K562 (cell line): Measurements from ENCODE around the gene FAM20C. TPM values are rescaled to one million over a fixed set of nuclear protein-coding genes. Genes with fewer than 3 reads are reported as not detected.

Experiments used
- MBD2 ChIP-seq: sonication (generic); IDR thresholded peaks from 2 replicates; pipeline ENCODE4 v1.6.1; 2016; ENCODE audit warnings: low read depth, borderline replicate concordance
- MED1 ChIP-seq: sonication (generic); formaldehyde crosslinking; IDR thresholded peaks from 2 replicates; pipeline ENCODE4 v1.8.1; 2023; ENCODE audit warnings: missing genetic modification reagents, borderline replicate concordance
- MYC ChIP-seq, 2 experiments: fragments of 250-450 bp in 1 of 2; sonication (Bioruptor Pico) in 1 of 2; IDR thresholded peaks; 2 replicates each; pipeline versions ENCODE4 v1.5.1 to v1.6.1; 2012 to 2021; ENCODE audit warnings: low read depth in 2 of 2, borderline replicate concordance in 1 of 2, improper control_type of control experiment in 1 of 2, low read length in 1 of 2, mild to moderate bottlenecking in 1 of 2, moderate library complexity in 1 of 2
- RAD21 ChIP-seq, 2 experiments: fragments of 250-450 bp in 1 of 2; fragments of 450-650 bp in 1 of 2; sonication (Bioruptor Pico) in 1 of 2; formaldehyde crosslinking in 1 of 2; IDR thresholded peaks in 1 of 2; conservative IDR thresholded peaks in 1 of 2; 2 replicates each; pipeline versions ENCODE4 v1.4.0 to v1.8.0; 2020 to 2022; ENCODE audit warnings: mild to moderate bottlenecking in 2 of 2, moderate library complexity in 1 of 2
- SREBF1 ChIP-seq: fragments of 150-350 bp; IDR thresholded peaks from 2 replicates; pipeline ENCODE4 v1.6.1; 2014; ENCODE audit warnings: antibody characterized with exemption, low read depth, low read length, borderline replicate concordance
- ZC3H11A ChIP-seq: IDR thresholded peaks from 2 replicates; pipeline ENCODE4 v1.6.1; 2012; ENCODE audit warnings: low read depth, low read length, improper control_type of control experiment
- ZKSCAN8 ChIP-seq: fragments of 200-800 bp; sonication (Bioruptor generic); IDR thresholded peaks from 2 replicates; pipeline ENCODE4 v1.6.1; 2016; ENCODE audit warnings: missing genetic modification characterization, missing compliant biosample characterization
- ZNF184 ChIP-seq: sonication (generic); formaldehyde crosslinking; IDR thresholded peaks from 2 replicates; pipeline ENCODE4 v1.5.0; 2020; ENCODE audit warnings: missing genetic modification reagents
- ZNF347 ChIP-seq: fragments of 450-650 bp; formaldehyde crosslinking; IDR thresholded peaks from 2 replicates; pipeline ENCODE4 v1.4.0; 2020; ENCODE audit warnings: low read depth, mild to moderate bottlenecking, moderate library complexity
- ZNF696 ChIP-seq: fragments of 250-450 bp; sonication (Bioruptor Pico); conservative IDR thresholded peaks from 2 replicates; pipeline ENCODE4 v1.4.0; 2020; ENCODE audit warnings: mild to moderate bottlenecking, moderate library complexity
- polyA plus RNA-seq, 8 experiments: library from polyadenylated mRNA; depleted of rRNA in 4 of 8; stranded (reverse) in 5 of 8; unstranded in 3 of 8; fragments of >200 nt; fragmentation: Nextera tagmentation in 2 of 8; fragmentation: Illumina TruSeq in 1 of 8; extraction: Ambion mirVana in 2 of 8; extraction: Trizol in 1 of 8; gene quantifications; 2 replicates each; pipeline versions ENCODE4 v1.2.1 to v1.2.3, GENCODE V29; 2011 to 2014; ENCODE audit warnings: inconsistent platforms in 1 of 8, missing spikeins in 1 of 8
- total RNA-seq, 7 experiments: library from RNA; depleted of rRNA in 6 of 7; stranded (reverse); fragments of >200 nt in 6 of 7; fragmentation: Illumina TruSeq in 2 of 7; extraction: Trizol in 2 of 7; gene quantifications; 2 replicates each; pipeline versions ENCODE4 v1.2.1 to v1.2.3, GENCODE V29; 2011 to 2021; ENCODE audit warnings: low replicate concordance in 1 of 7
- TF ChIP-seq, protein P1 (sequence below): sonication (generic); formaldehyde crosslinking; IDR thresholded peaks from 2 replicates; pipeline ENCODE4 v1.9.0; 2022; ENCODE audit warnings: mild to moderate bottlenecking, missing genetic modification reagents
- TF ChIP-seq, protein P2 (sequence below): sonication (generic); formaldehyde crosslinking; IDR thresholded peaks from 2 replicates; pipeline ENCODE4 v1.8.0; 2022; ENCODE audit warnings: missing genetic modification reagents, mild to moderate bottlenecking, moderate library complexity, borderline replicate concordance
- TF ChIP-seq, protein P3 (sequence below): fragments of 450-650 bp; IDR thresholded peaks from 2 replicates; pipeline ENCODE4 v1.6.1; 2016; ENCODE audit warnings: missing biosample characterization, missing genetic modification characterization
- TF ChIP-seq, protein P4 (sequence below): IDR thresholded peaks from 2 replicates; pipeline ENCODE4 v1.6.1; 2012; ENCODE audit warnings: low read depth, low read length, improper control_type of control experiment, borderline replicate concordance
- TF ChIP-seq, protein P5 (sequence below): fragments of 250-450 bp; sonication (Bioruptor Pico); IDR thresholded peaks from 2 replicates; pipeline ENCODE4 v1.5.0; 2021; ENCODE audit warnings: mild to moderate bottlenecking, moderate library complexity
- TF ChIP-seq, protein P6 (sequence below): fragments of 450-650 bp; IDR thresholded peaks from 2 replicates; pipeline ENCODE4 v1.6.1; 2018; ENCODE audit warnings: mild to moderate bottlenecking, low read depth; ENCODE audit not compliant: partially characterized antibody

FAM20C gene
- total and polyA plus RNA-seq, 9 of the 15 experiments (the other 6 are each of a cell fraction or from before 2014, with no cell fraction given): 0.09 TPM; not detected in 8

DNA sequence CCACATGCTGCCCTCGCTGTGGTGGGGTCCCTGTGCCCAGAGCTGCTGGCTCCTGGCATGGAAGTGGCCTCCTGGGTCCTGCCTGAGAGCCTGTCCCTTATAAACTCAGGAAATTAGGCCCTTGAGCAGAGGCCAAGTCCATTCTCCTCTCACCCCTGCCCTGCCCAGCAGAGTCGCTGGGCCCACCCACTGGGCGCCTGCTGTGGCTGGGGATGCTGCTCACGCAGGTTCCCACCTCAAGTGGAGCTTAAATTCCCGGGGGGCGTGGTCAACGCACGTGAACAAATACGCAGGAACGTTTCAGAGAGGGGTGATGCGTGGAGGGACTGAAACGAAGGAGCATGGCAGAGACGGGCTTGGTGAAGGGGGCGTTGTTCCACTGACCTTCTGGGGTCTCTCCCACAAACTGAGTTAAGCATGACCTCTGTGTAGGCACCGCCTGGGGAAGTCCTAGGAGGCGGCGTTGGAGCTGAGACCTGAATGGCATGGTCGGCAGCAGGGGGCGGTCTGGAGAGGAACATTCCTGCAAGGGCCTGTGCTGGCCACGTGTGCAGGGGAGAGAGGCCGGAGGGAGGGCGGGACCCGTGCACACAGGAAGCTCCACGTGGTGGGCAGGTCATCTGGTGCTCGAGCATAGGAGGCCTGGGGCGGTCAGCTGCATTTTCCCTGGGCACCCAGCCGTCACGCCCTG is 27.9 kb downstream of the FAM20C start (continued):
- TF ChIP-seq, protein P1, sequence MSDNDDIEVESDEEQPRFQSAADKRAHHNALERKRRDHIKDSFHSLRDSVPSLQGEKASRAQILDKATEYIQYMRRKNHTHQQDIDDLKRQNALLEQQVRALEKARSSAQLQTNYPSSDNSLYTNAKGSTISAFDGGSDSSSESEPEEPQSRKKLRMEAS (CRISPR knock-in tag): peak; percentile 96
- TF ChIP-seq, protein P2, sequence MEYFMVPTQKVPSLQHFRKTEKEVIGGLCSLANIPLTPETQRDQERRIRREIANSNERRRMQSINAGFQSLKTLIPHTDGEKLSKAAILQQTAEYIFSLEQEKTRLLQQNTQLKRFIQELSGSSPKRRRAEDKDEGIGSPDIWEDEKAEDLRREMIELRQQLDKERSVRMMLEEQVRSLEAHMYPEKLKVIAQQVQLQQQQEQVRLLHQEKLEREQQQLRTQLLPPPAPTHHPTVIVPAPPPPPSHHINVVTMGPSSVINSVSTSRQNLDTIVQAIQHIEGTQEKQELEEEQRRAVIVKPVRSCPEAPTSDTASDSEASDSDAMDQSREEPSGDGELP (CRISPR knock-in tag): peak; percentile 75; the same call in 1 of the 2 replicates
- TF ChIP-seq MYC (IDR thresholded peaks at IDR 0.05; ENCODE audit: low read depth, low read length): peak; percentile 96
- TF ChIP-seq MYC (CRISPR knock-in tag; IDR thresholded peaks at IDR 0.05; ENCODE audit: borderline replicate concordance, low read depth): no peak
- TF ChIP-seq ZKSCAN8: no peak
- TF ChIP-seq, protein P3, sequence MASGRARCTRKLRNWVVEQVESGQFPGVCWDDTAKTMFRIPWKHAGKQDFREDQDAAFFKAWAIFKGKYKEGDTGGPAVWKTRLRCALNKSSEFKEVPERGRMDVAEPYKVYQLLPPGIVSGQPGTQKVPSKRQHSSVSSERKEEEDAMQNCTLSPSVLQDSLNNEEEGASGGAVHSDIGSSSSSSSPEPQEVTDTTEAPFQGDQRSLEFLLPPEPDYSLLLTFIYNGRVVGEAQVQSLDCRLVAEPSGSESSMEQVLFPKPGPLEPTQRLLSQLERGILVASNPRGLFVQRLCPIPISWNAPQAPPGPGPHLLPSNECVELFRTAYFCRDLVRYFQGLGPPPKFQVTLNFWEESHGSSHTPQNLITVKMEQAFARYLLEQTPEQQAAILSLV (tag): no peak
- TF ChIP-seq ZNF347 (CRISPR knock-in tag): no peak
- TF ChIP-seq, protein P4, sequence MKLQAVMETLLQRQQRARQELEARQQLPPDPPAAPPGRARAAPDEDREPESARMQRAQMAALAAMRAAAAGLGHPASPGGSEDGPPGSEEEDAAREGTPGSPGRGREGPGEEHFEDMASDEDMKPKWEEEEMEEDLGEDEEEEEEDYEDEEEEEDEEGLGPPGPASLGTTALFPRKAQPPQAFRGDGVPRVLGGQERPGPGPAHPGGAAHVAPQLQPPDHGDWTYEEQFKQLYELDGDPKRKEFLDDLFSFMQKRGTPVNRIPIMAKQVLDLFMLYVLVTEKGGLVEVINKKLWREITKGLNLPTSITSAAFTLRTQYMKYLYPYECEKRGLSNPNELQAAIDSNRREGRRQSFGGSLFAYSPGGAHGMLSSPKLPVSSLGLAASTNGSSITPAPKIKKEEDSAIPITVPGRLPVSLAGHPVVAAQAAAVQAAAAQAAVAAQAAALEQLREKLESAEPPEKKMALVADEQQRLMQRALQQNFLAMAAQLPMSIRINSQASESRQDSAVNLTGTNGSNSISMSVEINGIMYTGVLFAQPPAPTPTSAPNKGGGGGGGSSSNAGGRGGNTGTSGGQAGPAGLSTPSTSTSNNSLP: no peak
- peak in 1 of 2 experiments; percentile 30; a peak in 2 of 4 replicates for TF ChIP-seq RAD21 (CRISPR knock-in tag; conservative IDR thresholded peaks at IDR 0.05 in 1 of 2, IDR thresholded peaks at IDR 0.05 in 1 of 2)
- no peak for TF ChIP-seq MBD2
- TF ChIP-seq MED1 (CRISPR knock-in tag): no peak
- no peak for TF ChIP-seq ZC3H11A
- TF ChIP-seq, protein P5, sequence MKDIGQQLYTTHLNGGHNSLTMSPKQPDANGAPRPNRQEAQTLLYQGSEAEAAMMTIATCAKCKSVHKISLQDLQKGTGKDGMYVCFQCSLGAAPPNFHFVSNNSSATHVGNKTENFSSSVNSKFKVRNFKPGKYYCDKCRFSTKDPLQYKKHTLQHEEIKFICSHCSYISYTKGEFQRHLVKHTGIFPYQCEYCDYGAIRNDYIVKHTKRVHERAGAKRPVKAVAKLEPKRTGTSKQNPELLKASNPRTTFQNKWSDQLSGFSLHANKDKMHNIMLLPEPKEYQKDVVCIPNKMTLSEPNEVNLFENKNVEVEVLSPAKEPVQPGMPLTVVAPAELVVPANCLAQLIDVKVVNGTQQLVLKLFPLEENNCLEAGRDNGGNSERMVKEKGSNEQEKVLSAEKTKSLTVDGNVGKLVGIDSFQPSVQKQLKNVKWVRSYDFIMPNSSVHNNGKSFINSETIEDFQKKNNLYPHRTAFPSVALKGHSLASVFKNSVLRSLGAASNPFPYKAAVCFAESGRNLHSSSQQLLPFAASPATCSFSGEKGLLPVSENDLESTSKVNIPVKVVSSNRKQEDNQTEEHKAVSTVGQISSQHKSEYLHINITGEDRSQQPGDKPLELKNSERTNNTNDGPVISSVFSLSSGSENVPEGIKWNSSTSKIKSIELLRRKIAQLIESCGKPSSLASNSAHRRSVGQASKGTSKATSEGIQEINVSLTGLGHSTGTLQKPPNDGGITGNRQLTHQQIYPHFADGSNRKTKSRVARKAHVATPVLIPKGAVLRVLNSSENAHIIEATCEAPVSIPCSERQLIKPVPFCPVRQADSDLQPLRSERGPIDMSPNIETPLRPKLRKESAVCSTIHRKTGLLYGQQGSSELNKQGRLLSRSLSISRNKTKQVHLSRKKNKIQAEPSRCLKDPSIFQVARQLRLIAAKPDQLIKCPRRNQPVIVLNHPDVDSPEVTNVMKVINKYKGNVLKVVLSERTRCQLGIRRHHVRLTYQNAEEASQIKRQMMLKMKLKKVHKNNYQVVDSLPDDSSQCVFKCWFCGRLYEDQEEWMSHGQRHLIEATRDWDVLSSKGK: no peak
- no peak for TF ChIP-seq ZNF696 (CRISPR knock-in tag)
- TF ChIP-seq ZNF184 (CRISPR knock-in tag): no peak
- no peak for TF ChIP-seq SREBF1
- TF ChIP-seq, protein P6, sequence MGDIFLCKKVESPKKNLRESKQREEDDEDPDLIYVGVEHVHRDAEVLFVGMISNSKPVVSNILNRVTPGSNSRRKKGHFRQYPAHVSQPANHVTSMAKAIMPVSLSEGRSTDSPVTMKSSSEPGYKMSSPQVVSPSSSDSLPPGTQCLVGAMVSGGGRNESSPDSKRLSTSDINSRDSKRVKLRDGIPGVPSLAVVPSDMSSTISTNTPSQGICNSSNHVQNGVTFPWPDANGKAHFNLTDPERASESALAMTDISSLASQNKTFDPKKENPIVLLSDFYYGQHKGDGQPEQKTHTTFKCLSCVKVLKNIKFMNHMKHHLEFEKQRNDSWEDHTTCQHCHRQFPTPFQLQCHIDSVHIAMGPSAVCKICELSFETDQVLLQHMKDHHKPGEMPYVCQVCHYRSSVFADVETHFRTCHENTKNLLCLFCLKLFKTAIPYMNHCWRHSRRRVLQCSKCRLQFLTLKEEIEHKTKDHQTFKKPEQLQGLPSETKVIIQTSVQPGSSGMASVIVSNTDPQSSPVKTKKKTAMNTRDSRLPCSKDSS: no peak
